GM18499 (cell line): ENCODE measurements around the gene OR2C3.

Source experiments
- ATAC-seq: cut with Tn5 transposase; IDR thresholded peaks from one replicate; pipeline ENCODE4 v1.9.1; 2021; ENCODE audit warnings: moderate number of reproducible peaks; ENCODE audit not compliant: insufficient read depth, unreplicated experiment

The OR2C3 gene

DNA sequence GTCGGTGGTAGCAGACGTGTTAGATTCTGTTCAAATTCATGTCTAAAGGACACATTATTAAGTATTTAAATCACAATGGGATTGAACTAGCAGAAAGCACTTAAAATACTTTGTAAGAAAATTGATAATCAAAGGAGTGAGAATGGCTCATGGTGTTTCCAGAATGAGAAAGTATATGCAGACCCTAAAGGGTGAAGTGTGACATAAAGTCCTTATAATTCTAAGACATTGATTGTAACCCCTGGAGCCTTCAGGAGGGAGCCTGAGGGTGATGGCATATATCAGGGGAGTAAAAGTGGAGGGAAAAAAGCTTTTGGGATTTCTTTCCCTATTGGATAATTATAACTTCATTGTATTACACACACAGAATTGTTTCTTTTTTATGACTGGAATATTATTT lies at the start of gene OR2C3:
Gene OR2C3, minus strand, starts transcription at position 101 of the 400 bp plus-strand sequence. CDS start 3,929 bp downstream, outside the sequence.
- ATAC-seq, result no peak

DNA sequence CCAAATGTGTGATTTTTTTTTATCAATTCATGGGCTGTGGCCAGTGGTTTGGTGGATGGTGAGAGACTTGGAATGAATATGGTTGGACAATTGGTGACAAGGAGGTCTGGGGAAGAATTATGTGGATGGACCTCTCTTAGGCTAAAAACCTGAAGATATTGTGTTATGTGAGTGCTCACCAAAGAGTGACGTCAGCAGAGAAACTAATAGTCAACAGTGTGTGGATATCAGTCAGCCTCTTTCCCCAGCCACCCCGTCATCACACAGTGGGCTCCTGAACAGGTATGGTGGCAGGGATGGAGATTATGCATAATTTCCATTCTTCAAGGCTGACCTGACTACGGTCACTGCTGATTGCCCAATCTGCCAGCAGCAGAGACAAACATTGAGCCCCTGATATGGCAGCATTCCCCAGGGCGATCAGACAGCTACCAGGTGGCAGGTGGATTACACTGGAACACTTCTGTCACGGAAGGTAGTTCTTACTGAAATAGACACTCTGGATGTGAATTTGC lies 42.8 kb upstream of the OR2C3 start:
- no peak for ATAC-seq

DNA sequence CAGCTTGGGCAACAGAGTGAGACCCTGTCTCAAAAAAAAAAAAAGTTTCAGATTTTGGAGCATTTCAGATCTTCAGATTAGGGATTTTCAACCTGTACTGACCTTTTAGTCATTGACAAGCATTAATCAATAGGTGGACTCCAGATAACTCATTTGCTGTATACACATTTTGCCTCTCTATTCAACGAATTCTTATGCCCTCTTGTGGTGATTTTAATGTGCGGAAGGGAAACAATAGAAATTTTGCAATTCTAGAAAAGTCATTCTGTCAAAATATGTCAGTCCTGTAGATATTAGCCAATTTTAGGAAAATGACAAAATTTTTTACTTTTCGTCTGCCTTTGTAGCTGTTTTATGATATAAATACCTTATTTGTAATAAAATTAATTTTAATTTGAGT lies 40.3 kb upstream of the OR2C3 start:
- ATAC-seq, result no peak

DNA sequence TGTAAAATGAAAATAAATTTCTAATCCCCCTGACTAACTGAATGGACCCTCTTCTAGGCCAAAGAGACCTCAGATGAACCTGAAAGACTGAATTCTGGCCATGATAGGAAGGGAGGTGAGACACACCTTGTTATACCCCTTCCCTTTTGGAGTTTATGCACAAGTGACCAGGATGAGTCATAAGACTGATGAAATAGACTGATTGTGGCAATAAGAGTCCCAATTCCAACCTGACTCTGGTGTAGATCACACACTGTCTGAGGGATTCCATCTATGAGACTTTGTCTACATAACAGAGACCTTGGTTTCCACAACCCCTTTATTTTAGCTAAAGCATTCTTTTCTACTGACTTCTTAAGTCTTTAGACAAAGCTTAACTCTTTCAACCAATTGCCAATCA lies 38.4 kb upstream of the OR2C3 start:
- ATAC-seq, result no peak

DNA sequence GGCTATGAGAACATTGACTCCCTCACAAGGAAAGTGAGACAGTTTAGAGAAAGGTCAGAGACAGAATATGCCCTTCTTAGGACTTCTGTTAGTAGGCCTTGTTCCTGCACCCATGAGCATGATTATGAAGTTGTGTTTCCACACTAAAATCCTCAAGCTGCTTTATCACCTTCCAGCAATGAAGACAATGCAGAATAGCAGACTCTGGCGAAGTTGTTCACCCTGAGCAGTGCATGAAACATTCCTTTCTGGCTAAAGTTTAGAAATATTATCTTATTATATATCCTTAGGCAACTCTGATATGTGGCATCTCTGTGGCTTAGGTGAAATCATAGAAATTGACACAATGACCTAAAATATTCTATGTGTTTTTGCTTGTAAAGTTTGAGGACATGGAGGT lies 38.0 kb upstream of the OR2C3 start:
- no peak for ATAC-seq

DNA sequence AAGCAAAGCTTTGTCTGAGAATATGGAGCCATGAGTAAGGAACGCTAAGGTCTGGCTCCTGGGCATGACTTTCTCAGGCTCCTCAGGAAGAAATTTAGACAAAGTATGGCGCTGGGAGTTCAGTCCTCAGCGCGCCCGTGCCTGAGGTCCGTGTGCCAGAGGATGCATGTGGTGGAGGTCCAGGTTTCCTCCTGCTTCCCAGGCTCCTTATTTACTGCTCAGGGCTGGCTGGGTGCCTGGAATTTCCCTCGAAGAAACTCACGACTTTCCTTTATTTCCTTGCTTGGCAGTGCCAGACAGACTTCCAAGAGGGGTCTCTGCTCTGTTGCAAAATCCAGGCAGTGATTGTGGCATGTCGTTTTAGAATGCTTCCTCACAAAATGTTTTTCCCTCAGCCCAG lies 26.0 kb upstream of the OR2C3 start:
- ATAC-seq, result no peak

DNA sequence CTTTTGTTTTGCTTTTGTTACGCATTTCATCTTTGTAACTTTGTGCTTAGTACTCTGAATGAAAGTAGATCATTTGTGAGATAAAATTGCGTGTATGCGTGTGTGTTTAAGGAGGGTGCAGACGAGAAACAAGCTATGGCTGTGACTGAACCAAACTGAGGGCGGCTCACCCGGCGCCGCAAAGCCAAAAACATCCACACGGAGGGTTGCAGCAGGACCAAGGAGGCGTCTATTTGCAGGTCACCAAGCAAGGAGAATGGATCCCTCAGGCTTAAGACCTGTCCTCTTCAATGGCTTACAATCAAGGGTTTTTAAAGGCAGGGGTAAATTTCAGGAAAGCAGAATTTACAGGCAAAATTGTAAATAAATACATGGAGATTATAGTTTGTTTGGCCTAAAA lies 25.5 kb upstream of the OR2C3 start:
- no peak for ATAC-seq

DNA sequence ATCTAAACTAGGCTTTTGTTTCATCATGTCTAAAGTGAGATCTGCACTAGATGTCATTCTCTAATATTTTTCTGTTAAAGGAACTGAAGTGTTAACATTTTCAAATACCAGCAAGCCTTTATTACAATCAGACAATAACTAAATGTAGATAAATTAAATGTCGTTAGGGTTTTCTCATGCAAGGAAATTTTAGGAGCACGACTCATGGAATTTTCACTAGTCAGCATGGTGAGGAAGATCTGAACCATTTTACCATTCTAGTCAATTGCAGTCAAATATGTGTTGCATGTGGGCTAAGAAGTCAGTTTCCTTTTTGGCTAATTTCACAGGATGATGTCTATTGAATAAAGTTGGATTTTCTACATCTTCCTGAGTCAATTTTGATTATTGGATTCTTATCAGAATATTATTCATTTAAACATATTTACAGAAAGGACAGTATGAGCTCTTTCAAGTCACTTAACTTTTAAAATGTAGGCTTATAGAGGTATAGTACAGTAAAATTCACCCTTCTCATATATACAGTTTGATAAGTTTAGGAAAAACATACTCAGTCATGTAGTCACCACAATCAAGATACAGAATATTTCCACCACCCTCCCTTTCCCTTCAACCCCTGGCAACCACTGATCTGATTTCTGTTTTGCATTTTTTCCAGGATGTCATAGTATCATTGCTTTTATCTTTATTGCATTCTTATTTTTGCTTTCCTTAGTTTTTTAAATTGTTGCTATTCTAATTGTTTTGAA lies 21.9 kb upstream of the OR2C3 start:
- ATAC-seq, result no peak

DNA sequence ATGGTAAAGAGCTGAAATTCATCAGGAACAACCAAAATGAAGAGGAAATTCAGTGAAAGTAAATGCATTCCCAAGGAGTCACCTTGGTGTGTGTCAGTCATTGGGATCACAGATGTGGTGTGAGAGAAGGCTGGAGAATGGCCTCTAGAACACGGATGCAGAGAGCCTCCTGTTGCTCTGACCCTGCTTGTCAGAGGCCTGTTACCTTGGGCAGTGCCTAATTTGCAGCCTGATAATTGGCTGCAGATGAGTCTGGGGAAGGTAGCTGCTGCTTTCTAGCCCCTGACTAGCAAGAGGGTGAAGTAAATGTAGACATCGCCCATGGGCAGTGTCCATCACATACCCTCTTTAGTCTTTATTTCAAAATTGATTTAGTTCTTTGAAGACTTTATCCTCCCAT lies 16.0 kb upstream of the OR2C3 start:
- ATAC-seq, result no peak

DNA sequence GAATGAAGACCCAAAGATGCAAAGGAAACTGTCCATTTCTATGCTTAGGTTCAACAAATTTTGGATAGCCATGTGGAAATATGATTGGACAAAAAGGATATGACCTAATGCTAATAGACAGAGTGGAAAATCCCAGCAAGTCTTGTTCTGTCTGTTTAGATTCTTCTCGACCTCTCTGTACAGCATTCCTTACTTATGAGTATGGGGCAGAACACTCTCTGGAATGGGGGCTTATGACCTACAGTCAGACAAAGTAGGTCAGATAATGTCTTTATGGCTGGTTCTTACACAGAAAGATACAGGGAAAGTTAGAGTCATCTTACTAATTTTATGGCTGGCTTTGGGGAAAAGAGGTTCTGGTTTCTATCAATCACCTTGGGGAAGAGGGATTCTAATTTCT lies 15.5 kb upstream of the OR2C3 start:
- no peak for ATAC-seq

DNA sequence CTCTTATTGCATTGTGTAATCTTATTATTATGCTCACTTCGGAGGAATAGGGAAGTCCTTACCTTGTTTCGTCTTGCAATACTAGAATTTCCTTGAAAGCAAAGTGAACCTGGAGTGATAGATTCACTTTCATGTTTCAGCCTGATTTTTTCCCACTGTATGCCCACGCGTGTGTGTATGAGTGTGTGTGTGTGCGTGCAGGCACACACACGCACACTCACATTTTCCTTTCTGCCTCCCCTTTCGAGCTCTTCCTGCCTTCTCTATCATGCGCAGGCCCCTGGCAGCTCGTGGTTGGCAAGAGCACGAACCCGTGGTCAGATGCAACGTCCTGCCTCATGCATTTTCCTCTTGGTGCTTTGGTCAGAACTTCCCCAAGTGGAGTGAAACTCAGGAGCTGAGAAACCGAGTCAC lies 12.5 kb upstream of the OR2C3 start, which contains the start of gene GCSAML:
Gene GCSAML, plus strand, starts transcription at position 366 of the 414 bp plus-strand sequence. CDS start 58 bp downstream, outside the sequence.
- ATAC-seq, result no peak

DNA sequence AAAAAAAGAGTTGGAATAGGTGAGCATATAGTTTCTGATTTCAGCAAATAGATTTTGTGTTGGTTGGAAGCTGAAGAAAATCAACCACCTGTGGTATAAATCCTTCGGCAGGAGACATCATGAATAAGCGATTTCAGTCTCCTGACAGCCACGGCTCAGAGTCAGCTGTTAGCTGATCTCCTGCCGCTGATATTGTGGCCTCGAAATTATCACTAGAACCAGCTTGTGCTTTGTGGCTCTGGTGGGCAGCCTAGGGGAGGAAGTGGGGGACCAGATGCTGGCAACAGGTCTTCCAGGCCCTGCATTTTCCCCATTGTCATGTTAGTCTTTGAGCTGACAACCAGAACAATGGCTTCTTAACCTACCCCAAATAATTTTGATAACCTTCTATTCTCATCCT lies 11.9 kb upstream of the OR2C3 start:
- no peak for ATAC-seq

DNA sequence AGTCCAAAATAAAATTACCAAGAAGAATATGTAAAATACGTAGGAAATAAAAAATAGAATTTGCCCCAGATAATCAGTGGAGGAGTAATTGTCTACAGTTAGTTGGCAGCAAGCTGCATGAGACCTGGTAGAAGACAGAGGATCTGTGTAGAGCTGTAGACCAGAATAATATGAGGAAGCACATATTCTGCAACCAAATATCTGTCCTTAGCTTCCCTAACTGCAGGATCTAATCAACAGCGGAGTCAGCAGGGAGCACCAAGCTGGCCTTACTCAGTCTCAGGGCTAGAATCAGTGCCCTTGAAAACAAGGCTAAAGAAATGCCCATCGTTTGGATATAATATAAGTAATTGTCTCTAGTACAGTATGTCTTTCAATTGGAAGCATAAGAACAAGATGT lies 6.6 kb upstream of the OR2C3 start:
- no peak for ATAC-seq

DNA sequence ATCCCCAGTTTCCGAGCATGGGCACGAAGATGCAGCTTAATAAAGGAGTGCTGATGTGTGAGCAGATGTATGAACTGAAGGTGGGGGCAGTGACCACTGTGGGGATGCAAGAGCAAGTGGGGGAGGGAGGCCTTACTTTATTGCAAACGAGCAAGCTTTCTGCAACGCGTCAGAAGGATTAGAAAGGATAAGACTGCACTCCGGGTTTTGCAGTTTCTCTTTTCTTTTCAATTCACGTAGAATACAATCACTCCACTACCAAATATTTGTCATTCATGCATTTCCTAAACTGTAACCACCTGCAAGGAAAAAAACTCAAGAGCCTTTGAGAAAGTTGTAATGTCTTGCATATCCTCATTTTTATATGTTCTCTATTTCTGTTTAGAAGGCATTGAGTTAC lies 4.3 kb upstream of the OR2C3 start:
- ATAC-seq, result no peak

DNA sequence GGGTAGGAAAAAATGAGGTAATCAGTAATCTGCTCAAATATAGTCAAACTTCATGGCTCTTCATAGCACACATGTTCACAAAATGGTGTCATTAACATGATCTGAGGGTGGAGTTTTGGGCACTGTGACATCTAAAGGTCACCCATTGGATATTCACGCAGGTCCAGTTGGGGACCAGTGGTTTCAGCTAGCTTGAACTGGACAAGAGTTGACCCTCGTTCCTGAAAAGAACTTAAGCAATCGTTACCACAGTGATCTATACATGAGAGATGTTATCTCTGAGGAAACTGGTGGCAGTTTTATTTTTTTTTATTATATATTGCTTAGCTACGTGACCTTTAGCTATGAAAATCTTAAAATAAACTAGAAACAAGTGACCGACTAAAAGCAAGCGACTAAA lies 3.0 kb upstream of the OR2C3 start:
- no peak for ATAC-seq

DNA sequence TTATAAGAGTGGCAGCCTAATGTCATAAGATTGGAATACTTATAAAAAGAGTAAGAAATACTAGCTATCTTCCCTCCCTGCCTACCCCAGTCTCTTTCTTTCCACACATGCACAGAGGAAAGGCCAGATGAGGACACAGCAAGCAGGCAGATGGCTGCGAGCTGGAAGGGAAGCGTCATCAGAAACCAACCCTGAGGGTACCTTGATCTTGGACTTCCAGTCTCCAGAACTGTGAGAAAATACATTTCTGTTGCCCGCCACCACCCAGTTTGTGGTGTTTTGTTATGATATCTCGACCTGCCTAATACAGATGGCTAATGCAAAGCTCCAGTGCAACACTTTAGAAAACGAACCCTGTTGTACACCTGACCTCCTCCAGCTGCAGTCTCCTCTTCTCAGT lies 2.3 kb upstream of the OR2C3 start:
- ATAC-seq, result no peak

DNA sequence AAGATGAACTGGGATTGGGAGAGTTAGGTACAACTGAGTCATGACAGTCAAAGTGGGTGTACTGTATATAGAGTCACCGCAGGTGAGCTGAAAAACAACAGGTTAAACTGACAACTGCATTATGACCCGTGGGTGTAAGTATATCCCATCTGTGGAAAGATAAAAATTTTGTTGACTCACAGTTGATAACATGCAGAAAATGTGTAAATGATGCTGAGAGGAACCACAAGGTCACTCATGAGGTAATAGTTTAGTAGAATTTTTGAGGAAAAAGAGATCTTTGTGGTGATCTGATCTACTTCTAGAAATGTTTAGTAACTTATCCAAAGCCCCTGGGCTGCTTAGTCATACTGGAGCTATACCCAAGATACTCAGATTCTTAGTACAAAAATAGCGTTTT lies 838 bp downstream of the OR2C3 start:
- no peak for ATAC-seq

DNA sequence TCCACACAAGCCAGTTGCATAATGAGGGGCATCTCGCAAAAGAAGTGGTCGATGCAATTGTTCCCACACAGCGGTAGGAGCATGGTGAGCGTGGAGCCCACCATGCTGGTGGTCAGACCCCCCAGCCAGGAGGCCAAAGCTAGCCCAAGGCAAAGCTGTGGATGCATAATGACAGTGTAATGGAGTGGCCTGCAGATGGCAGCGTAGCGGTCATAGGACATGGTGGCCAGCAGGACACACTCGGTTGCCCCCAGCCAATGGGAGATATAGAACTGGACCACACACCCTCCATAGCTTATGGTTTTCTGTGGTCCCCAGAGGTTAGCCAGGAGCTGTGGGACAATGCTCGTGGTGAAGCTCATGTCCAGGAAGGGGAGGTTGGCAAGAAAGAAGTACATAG lies 4.3 kb downstream of the OR2C3 start:
- ATAC-seq, result no peak

DNA sequence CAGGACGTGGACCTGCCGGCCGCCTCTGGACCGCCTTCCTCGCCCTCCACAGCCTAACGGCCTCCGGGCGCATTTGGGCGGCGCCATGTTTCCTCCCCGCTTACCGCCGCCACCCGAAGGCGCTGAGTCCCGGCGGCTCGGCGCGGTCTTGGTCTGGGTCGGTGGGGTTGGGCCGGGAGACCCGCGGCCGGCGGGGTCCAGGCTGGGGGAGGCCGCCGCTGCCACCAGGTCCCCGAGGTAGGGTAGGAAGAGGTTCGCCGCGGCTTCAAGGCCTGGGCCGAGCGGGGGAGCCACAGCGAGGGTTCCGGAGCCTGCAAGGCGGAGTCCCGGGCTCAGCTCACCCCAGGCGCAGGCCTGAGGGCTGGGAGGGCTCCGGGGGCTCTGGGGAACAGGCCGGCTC lies 5.5 kb downstream of the OR2C3 start:
- ATAC-seq, result no peak

DNA sequence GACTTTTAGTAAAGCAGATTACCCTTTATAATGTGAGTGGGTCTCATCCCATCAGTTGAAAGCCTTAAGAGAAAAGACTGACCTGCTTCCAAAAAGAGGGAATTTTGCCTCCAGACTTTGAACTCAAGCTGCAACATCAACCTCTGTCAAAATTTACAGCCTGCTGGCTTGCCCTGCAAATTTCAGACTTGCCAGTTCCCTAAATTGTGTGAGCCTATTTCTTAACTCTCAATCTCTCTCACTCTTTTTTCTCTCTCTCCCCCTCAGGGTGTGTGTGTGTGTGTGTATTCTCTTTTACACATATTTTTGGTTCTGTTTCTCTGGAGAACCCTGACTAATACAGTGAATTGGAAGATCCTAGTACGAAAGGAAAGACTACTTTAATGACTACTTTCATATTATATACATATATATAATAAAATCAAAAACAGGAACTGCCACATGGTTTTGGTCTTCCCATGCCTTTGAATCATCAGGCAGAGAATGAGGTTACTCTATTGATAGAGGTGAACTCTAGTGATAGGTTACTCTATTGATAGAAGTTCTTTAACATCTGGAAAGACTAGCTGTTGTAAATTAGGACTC lies 6.4 kb downstream of the OR2C3 start:
- no peak for ATAC-seq

DNA sequence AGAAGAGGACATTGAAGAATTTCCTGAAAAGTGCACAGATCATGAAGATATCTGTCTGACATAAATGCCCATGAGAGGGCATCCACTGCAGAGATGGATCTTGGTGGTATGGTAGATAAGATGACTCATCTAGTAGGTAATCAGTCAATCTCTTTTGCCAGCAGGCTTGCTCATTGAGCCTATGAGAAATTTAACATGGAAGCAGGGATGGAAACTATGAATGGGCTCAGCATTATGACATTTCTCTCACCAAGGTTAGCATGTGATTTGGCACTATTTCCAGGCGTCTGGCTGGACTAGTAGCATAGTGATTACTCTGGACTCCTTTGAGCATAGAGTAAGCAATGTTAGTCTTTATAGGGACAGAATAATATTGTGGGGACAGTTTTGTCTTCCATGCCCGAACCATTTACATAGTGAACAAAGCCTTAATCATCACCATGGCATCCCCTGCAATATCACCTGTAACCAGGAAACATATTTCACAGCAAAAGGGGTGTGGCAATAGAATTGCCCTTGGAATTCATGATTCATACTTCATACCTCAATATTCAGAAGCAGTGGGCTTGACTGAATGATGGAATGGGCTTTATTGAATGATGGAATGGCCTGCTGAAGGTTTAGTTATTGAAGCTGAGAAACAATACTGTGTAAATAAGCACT lies 7.3 kb downstream of the OR2C3 start:
- ATAC-seq, result no peak
